Measurements from ENCODE around the gene SERTAD3. TPM values are rescaled to one million over a fixed set of nuclear protein-coding genes. Genes with fewer than 3 reads are reported as not detected.

The SERTAD3 gene
- total RNA-seq, 1 experiment from 2014 or later, result 30.9 TPM

DNA sequence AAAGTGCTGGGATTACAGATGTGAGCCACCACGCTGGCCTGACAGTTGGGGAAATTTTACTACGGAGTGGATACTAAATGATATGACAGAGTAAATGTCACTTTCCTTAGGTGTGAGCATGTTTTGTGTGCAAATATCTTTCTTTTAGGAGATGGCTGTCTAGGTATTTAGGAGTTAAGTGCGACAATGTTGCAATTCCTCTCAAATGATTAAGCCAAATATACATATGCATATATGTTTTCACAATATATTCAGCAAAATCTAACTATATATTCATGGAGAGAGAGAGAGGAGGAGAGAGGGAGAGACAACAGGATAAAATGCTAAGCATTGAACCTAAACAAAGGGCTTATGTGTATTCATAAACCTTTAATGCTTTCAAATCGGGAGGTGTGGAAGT, 5.4 kb upstream of the SERTAD3 start:
- H4K91ac ChIP-seq (ENCODE audit: insufficient read length, low read depth, low read length), result no peak overlapping the region
- no peaks in the 10 kb centered on the region for H3K79me1 ChIP-seq (ENCODE audit: insufficient read depth, low read depth, low read length, poor library complexity, severe bottlenecking)
- H2BK15ac ChIP-seq (ENCODE audit: low read depth, low read length), result no peak overlapping the region
- no peak overlapping the region for H3K14ac ChIP-seq (ENCODE audit: insufficient read depth, low read length)
- no peaks in the 10 kb centered on the region for H3K4me1 ChIP-seq (ENCODE audit: insufficient read depth, low read length)
- DNase-seq, result no peak
- H2AFZ ChIP-seq (ENCODE audit: low read length), result no peak overlapping the region
- no peak overlapping the region for H3K4me2 ChIP-seq (ENCODE audit: insufficient read depth, insufficient read length, low read length)
- Mint-ChIP-seq H3K27ac (no peak overlapping the region), H3K27me3 (ENCODE audit: low read depth) (no peaks in the 10 kb centered on the region), H3K9me3 (no peaks in the 10 kb centered on the region; a peak in 1 of 5 replicates), H3K36me3 (ENCODE audit: insufficient read depth in 1 of 3, low read depth in 3 of 3) (peaks cover 0 to 18% (median 4%) of the 10 kb centered on the region in 3 experiments; a peak in 4 of 7 replicates), H3K4me1 (peaks cover 20 to 24% of the 10 kb centered on the region in 2 experiments), H3K4me3 (no peak overlapping the region)
- no peak overlapping the region for H2AK5ac ChIP-seq (ENCODE audit: insufficient read length, low read length)
- no peaks in the 10 kb centered on the region for H4K20me1 ChIP-seq (ENCODE audit: control insufficient read depth, insufficient read depth, insufficient read length)
- H3T11ph ChIP-seq (ENCODE audit: low read length), result no peak overlapping the region
- no peak overlapping the region for H3K23ac ChIP-seq (ENCODE audit: insufficient read length, low read depth, low read length)
- H3K23me2 ChIP-seq (ENCODE audit: insufficient read length, low read depth, low read length, poor library complexity, severe bottlenecking), result peaks cover 3% of the 10 kb centered on the region
- H3K9me3 ChIP-seq (ENCODE audit: control insufficient read depth, low read depth, low read length), result no peaks in the 10 kb centered on the region
- WGBS (ENCODE audit: extremely low coverage, insufficient read length, low lambda C conversion rate), result no CpG with 5 or more reads among the region's 4 CpGs
- no peak overlapping the region for H3K27ac ChIP-seq (ENCODE audit: insufficient read length, low read depth, low read length)
- H2BK20ac ChIP-seq (ENCODE audit: low read depth, low read length, poor library complexity, severe bottlenecking), result no peak overlapping the region
- H3K56ac ChIP-seq (ENCODE audit: insufficient read length, low read depth, low read length), result no peak overlapping the region
- no peak overlapping the region for H3K4ac ChIP-seq (ENCODE audit: low read depth, low read length)
- TF ChIP-seq, protein P1, sequence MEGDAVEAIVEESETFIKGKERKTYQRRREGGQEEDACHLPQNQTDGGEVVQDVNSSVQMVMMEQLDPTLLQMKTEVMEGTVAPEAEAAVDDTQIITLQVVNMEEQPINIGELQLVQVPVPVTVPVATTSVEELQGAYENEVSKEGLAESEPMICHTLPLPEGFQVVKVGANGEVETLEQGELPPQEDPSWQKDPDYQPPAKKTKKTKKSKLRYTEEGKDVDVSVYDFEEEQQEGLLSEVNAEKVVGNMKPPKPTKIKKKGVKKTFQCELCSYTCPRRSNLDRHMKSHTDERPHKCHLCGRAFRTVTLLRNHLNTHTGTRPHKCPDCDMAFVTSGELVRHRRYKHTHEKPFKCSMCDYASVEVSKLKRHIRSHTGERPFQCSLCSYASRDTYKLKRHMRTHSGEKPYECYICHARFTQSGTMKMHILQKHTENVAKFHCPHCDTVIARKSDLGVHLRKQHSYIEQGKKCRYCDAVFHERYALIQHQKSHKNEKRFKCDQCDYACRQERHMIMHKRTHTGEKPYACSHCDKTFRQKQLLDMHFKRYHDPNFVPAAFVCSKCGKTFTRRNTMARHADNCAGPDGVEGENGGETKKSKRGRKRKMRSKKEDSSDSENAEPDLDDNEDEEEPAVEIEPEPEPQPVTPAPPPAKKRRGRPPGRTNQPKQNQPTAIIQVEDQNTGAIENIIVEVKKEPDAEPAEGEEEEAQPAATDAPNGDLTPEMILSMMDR (conservative IDR thresholded peaks at IDR 0.05), result no peak
- H3K79me2 ChIP-seq (ENCODE audit: insufficient read depth, low read length), result no peaks in the 10 kb centered on the region
- H3K18ac ChIP-seq (ENCODE audit: insufficient read length, low read depth, low read length), result no peak overlapping the region
- H4K5ac ChIP-seq (ENCODE audit: insufficient read length, low read depth, low read length), result no peak overlapping the region
- H2BK5ac ChIP-seq (ENCODE audit: insufficient read length, low read length), result no peak overlapping the region
- H3K27me3 ChIP-seq (ENCODE audit: insufficient read depth, low read length), result no peaks in the 10 kb centered on the region
- H2BK12ac ChIP-seq (ENCODE audit: insufficient read length, low read depth, low read length), result no peak overlapping the region
- H2BK120ac ChIP-seq (ENCODE audit: low read depth, low read length, poor library complexity, severe bottlenecking), result no peak overlapping the region
- no peak overlapping the region for H4K8ac ChIP-seq (replicated peaks; ENCODE audit: insufficient read length, low read depth, low read length)
- no peak overlapping the region for H3K9ac ChIP-seq (ENCODE audit: extremely low read depth, insufficient read length, low read length)
